Activated CD4-positive, alpha-beta T cell treated with anti-CD3 and anti-CD28 coated beads, Interleukin-2, amount 10 ng/mL, durations not matched to agents 7 days and 5 days (primary cell): Measurements from ENCODE around the gene DDHD1. TPM values are rescaled to one million over a fixed set of nuclear protein-coding genes. Genes with fewer than 3 reads are reported as not detected.
A peak's percentile ranks its signal among the peaks of the same experiment; 100 is the strongest.
"Not testable (repeated sequence)": the region's sequence is repeated elsewhere in the genome, so short reads cannot be mapped to it uniquely, and the experiment has no call there.

Source experiments
- CTCF ChIA-PET: fragments of 350-600 bp; sonication (Branson Sonifier 250); formaldehyde crosslinking; loops from one replicate; lab custom pipeline; 2021; ENCODE audit warnings: antibody characterized with exemption; lab: Charles Lee
- POLR2A ChIA-PET: fragments of 350-600 bp; sonication (Branson Sonifier 250); formaldehyde crosslinking; loops from one replicate; lab custom pipeline; 2021; ENCODE audit warnings: antibody characterized with exemption; lab: Charles Lee
- DNase-seq: peaks from one replicate; pipeline ENCODE4 v3.0.0-alpha.2; 2020
- H3K27ac Mint-ChIP-seq: one replicate; pipeline ENCODE4 v1.8.0; 2021; ENCODE audit warnings: mild to moderate bottlenecking, moderate library complexity, mixed read lengths
- H3K27me3 Mint-ChIP-seq: one replicate; pipeline ENCODE4 v1.8.0; 2021; ENCODE audit warnings: mixed read lengths
- H3K36me3 Mint-ChIP-seq: one replicate; pipeline ENCODE4 v1.8.0; 2021; ENCODE audit warnings: low read depth, mixed read lengths
- H3K4me1 Mint-ChIP-seq: one replicate; pipeline ENCODE4 v1.8.0; 2021; ENCODE audit warnings: mixed read lengths
- H3K4me3 Mint-ChIP-seq: one replicate; pipeline ENCODE4 v1.8.0; 2021; ENCODE audit warnings: mild to moderate bottlenecking, moderate library complexity, mixed read lengths
- H3K9me3 Mint-ChIP-seq: one replicate; pipeline ENCODE4 v1.8.0; 2021; ENCODE audit warnings: mixed read lengths
- total RNA-seq, 2 experiments: library from RNA; stranded (reverse); gene quantifications; one replicate each; pipeline ENCODE4 v1.2.3, GENCODE V29; 2021

Gene DDHD1
- total RNA-seq: 10 to 100 TPM; 53.8 to 58.0 TPM

- Mint-ChIP-seq H3K4me3 (peak within 1 kb of the TSS; percentile 99), H3K4me1 (peaks cover 39% of the 10 kb centered on the region), H3K27me3 (no peaks in the 10 kb centered on the region), H3K36me3 (peaks cover 42% of the 10 kb centered on the region), H3K27ac (peak within 1 kb of the TSS; percentile 97), H3K9me3 (no peaks in the 10 kb centered on the region)
- ChIA-PET CTCF (interaction anchor here (0.5 to 5.2 kb wide), 11 partner anchors 10 to 699 kb away, joined by 3 to 33 read pairs (median 5); no protein-coding TSS in a partner anchor), POLR2A (interaction anchor here (0.5 to 2.5 kb wide), 6 partner anchors 31 to 601 kb away, joined by 3 to 11 read pairs (median 4); no protein-coding TSS in a partner anchor)
- peak; percentile 79 for DNase-seq
Observed at GRCh38 chr14:53152887-53153701, at the start of gene DDHD1. Gene DDHD1, minus strand, starts transcription at chr14:53153323. Its CDS starts 225 bp downstream, at chr14:53153098.

DNA sequence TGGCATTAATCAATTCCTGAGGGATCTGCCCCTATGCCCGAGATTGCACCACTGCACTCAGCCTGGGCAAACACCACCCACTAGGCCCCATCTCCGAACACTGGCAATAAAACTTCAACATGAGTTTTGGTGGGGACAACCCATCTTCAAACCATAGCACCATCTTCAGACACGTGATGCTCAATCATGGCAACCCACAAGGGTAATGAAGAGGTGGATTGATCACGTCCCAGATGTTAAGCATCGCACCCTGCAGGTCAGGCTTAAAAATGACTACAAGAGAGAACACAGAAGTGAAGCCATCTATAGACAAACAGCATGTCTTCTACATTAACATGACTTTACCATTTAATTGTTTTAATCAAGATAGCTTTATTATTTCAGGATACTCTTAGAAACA is 42.8 kb upstream of the DDHD1 start:
- Mint-ChIP-seq H3K36me3 (peaks cover 4% of the 10 kb centered on the region), H3K4me1 (peaks cover 5% of the 10 kb centered on the region)

DNA sequence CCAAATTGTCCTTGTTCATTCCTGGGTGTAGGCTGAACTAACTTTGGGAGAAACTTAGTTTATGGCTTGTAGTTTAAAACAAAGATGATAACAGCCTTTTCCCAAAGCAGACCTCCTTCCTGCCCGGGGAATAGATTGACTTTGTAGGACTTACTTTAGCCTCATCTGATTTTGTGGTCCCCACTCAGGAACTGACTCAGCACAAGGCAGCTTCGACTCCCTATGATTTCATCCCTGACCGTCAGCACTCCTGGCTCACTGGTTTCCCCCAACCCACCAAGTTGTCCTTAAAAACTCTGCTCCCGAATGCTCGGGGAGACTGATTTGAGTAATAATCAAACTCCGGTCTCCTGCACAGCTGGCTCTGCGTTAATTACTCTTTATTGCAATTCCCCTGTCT is 40.1 kb upstream of the DDHD1 start:
- POLR2A ChIA-PET: no interaction called here
- Mint-ChIP-seq H3K27me3 (no peaks in the 10 kb centered on the region), H3K36me3 (no peaks in the 10 kb centered on the region), H3K4me3 (no peak overlapping the region), H3K9me3 (peaks cover 4% of the 10 kb centered on the region), H3K4me1 (peaks cover 6% of the 10 kb centered on the region), H3K27ac (no peak overlapping the region)
- CTCF ChIA-PET: no interaction called here
- no peak for DNase-seq

More for the DNA sequence above, 42.8 kb upstream of the DDHD1 start:
- Mint-ChIP-seq H3K27ac (no peak overlapping the region), H3K4me3 (no peak overlapping the region), H3K9me3 (peaks cover 4% of the 10 kb centered on the region), H3K27me3 (no peaks in the 10 kb centered on the region)
- POLR2A ChIA-PET: no interaction called here
- CTCF ChIA-PET: no interaction called here
- DNase-seq: no peak

- ChIA-PET CTCF (interaction anchor here (0.5 to 1.8 kb wide), 3 partner anchors 9 to 413 kb away, joined by 3 to 5 read pairs (median 3); no protein-coding TSS in a partner anchor), POLR2A (no interaction called here)
- H3K4me1 Mint-ChIP-seq: peaks cover 6% of the 10 kb centered on the region
- peaks cover 2% of the 10 kb centered on the region for H3K9me3 Mint-ChIP-seq
- H3K36me3 Mint-ChIP-seq: no peaks in the 10 kb centered on the region
- no peak overlapping the region for H3K27ac Mint-ChIP-seq
- H3K4me3 Mint-ChIP-seq: no peak overlapping the region
- no peaks in the 10 kb centered on the region for H3K27me3 Mint-ChIP-seq
- DNase-seq: no peak
Observed at GRCh38 chr14:53192052-53192760, 39.1 kb upstream of the DDHD1 start.

GRCh38 chr14:53190938-53191337 is 37.8 kb upstream of the DDHD1 start:
- CTCF ChIA-PET: interaction anchor here (1.5 to 1.8 kb wide), 2 partner anchors 11 to 22 kb away, joined by 3 to 5 read pairs; no protein-coding TSS in a partner anchor
- H3K4me3 Mint-ChIP-seq: no peak overlapping the region

GRCh38 chr14:53187921-53188463 is 34.9 kb upstream of the DDHD1 start:
- DNase-seq: no peak
- no peaks in the 10 kb centered on the region for H3K27me3 Mint-ChIP-seq
- no peak overlapping the region for H3K27ac Mint-ChIP-seq
- H3K9me3 Mint-ChIP-seq: peaks cover 2% of the 10 kb centered on the region
- no peak overlapping the region for H3K4me3 Mint-ChIP-seq
- ChIA-PET POLR2A (no interaction called here), CTCF (interaction anchor here (1.1 to 1.8 kb wide), 3 partner anchors 11 to 29 kb away, joined by 3 to 5 read pairs (median 4); no protein-coding TSS in a partner anchor)
- peaks cover 3% of the 10 kb centered on the region for H3K36me3 Mint-ChIP-seq
- H3K4me1 Mint-ChIP-seq: peaks cover 3% of the 10 kb centered on the region

More at GRCh38 chr14:53190938-53191337, 37.8 kb upstream of the DDHD1 start:
- Mint-ChIP-seq H3K27me3 (no peaks in the 10 kb centered on the region), H3K4me1 (peaks cover 6% of the 10 kb centered on the region), H3K9me3 (peaks cover 2% of the 10 kb centered on the region), H3K36me3 (peaks cover 3% of the 10 kb centered on the region), H3K27ac (no peak overlapping the region)
- POLR2A ChIA-PET: interaction anchor here (0.5 kb wide), 1 partner anchor 41 kb away, joined by 3 read pairs; no protein-coding TSS in a partner anchor
- DNase-seq: no peak

- Mint-ChIP-seq H3K4me1 (peaks cover 3% of the 10 kb centered on the region), H3K4me3 (no peak overlapping the region), H3K36me3 (peaks cover 3% of the 10 kb centered on the region), H3K27ac (no peak overlapping the region), H3K9me3 (peaks cover 7% of the 10 kb centered on the region), H3K27me3 (no peaks in the 10 kb centered on the region)
- DNase-seq: no peak
- ChIA-PET CTCF (interaction anchor here (1.3 to 1.8 kb wide), 2 partner anchors 24 to 31 kb away, joined by 4 to 5 read pairs; no protein-coding TSS in a partner anchor), POLR2A (no interaction called here)
Observed at GRCh38 chr14:53186532-53186931, 33.4 kb upstream of the DDHD1 start.

- no peak overlapping the region for H3K4me3 Mint-ChIP-seq
- H3K27ac Mint-ChIP-seq: no peak overlapping the region
- H3K27me3 Mint-ChIP-seq: peaks cover 2% of the 10 kb centered on the region
- no peak for DNase-seq
- CTCF ChIA-PET: no interaction called here
- H3K9me3 Mint-ChIP-seq: peaks cover 11% of the 10 kb centered on the region
- POLR2A ChIA-PET: no interaction called here
- peaks cover 6% of the 10 kb centered on the region for H3K36me3 Mint-ChIP-seq
- peaks cover 3% of the 10 kb centered on the region for H3K4me1 Mint-ChIP-seq
Observed at GRCh38 chr14:53183611-53184010, 30.5 kb upstream of the DDHD1 start.

DNA sequence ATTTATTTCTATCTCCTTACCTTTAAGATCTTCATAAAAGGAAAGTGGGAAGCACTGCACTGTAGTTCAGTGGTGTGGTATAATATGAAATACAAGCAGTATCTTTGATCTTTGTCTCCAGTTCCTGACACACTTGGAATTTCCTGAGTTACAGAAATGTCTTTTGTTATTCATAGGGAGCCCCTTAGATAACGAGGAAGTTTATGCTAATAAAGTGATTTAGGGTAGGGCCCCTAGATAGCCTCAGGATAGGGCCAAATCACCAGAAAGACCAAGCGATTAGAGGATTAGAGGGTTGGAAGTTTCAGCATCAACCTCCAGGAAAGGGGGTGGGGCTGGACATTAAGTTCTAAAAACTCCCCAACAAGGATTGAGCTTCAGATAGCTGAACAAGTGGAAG is 29.9 kb upstream of the DDHD1 start:
- H3K4me1 Mint-ChIP-seq: peaks cover 3% of the 10 kb centered on the region
- no peak overlapping the region for H3K4me3 Mint-ChIP-seq
- no peak overlapping the region for H3K27ac Mint-ChIP-seq
- H3K9me3 Mint-ChIP-seq: peaks cover 11% of the 10 kb centered on the region
- DNase-seq: no peak
- peaks cover 2% of the 10 kb centered on the region for H3K27me3 Mint-ChIP-seq
- ChIA-PET POLR2A (no interaction called here), CTCF (no interaction called here)
- peaks cover 6% of the 10 kb centered on the region for H3K36me3 Mint-ChIP-seq

- H3K9me3 Mint-ChIP-seq, POLR2A ChIA-PET, DNase-seq, H3K27me3 Mint-ChIP-seq, CTCF ChIA-PET, H3K27ac Mint-ChIP-seq, H3K4me1 Mint-ChIP-seq, H3K4me3 Mint-ChIP-seq, H3K36me3 Mint-ChIP-seq: not testable (repeated sequence)
Observed at GRCh38 chr14:53181463-53182081, 28.4 kb upstream of the DDHD1 start.

DNA sequence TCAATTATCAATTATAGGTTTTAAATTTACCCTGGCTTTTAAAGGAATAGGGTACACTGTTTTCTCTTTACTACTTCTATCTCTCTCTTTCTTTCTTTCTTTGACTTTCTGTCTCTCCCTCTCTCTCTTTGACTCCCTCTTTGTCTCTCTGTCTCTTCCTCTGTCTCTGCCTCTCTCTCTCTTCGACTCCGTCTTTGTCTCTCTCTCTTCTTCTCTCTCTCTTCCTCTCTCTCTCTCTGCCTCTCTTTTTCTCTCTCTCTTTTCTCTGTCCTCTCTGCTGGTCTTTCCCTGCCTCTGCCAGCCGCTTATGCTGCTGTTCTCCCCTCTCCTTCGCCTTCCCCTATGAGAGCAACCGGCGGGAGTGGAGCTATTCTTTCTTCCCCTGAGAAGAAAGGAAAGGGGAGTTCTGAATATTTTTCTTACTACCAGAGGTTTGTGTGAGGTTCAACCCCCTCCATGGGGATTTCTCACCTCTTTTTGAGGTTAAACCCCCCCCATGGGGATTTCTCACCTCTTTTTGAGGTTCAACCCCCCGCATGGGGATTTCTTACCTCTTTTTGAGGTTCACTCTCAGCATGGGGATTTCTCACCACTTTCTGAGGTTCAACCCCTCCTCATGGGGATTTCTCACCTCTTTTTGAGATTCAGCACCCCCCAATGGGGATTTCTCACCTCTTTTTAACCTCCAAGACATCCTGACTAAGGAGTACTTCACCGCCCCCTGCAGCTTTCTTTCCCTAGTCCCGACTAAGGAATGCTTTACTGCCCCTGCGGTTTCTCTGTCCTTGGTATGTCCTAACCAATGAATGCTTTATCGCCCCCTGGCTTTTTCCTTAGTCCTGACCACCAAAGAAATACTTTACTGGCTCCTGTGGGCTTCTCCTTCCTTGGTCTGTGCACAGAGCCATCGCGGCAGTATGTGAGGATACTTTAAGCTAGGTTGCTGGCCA is 27.4 kb upstream of the DDHD1 start:
- Mint-ChIP-seq H3K9me3 (peaks cover 8% of the 10 kb centered on the region), H3K27ac (no peak overlapping the region), H3K4me1 (peaks cover 3% of the 10 kb centered on the region), H3K27me3 (peaks cover 3% of the 10 kb centered on the region), H3K36me3 (peaks cover 3% of the 10 kb centered on the region), H3K4me3 (no peak overlapping the region)
- DNase-seq: peak; percentile 7
- POLR2A ChIA-PET: no interaction called here
- CTCF ChIA-PET: no interaction called here
